Right lobe of liver (tissue), 6 donors: ENCODE results near the gene UGT3A2. TPM values are rescaled to one million over a fixed set of nuclear protein-coding genes. Genes with fewer than 3 reads are reported as not detected.

ENCODE experiments used
- ATAC-seq, 4 donors: fragments of 200-7000 bp; cut with Tn5 transposase; one replicate each; pipeline ENCODE4 v1.9.1; 2020; ENCODE audit warnings: mild to moderate bottlenecking in 4 of 4, moderate library complexity in 4 of 4
- DNase-seq, 3 donors: peaks; one replicate each; pipeline ENCODE4 v3.0.0-alpha.2; 2020
- H3K27ac ChIP-seq, 3 donors: fragments of 200-600 bp; one replicate each; pipeline ENCODE4 v1.8.0; 2022
- H3K27me3 ChIP-seq, 2 donors: fragments of 200-600 bp; one replicate each; pipeline ENCODE4 v1.8.0; 2022
- H3K36me3 ChIP-seq, 4 donors: fragments of 200-600 bp; sonication (generic) in 1 of 4; one replicate each; pipeline versions ENCODE4 v1.5.1 to v1.8.0; 2017 to 2022; ENCODE audit warnings: control low read depth in 1 of 4
- H3K4me1 ChIP-seq, 4 donors: fragments of 200-600 bp; sonication (generic) in 1 of 4; one replicate each; pipeline versions ENCODE4 v1.5.1 to v1.8.0; 2017 to 2022; ENCODE audit warnings: control low read depth in 1 of 4
- H3K4me3 ChIP-seq, 3 donors: fragments of 200-600 bp; one replicate each; pipeline ENCODE4 v1.8.0; 2022
- H3K9me3 ChIP-seq, 4 donors: fragments of 200-600 bp; sonication (generic) in 1 of 4; one replicate each; pipeline versions ENCODE4 v1.5.1 to v1.8.0; 2017 to 2022; ENCODE audit warnings: control low read depth in 1 of 4
- CTCF ChIP-seq, 4 donors: fragments of 200-600 bp in 3 of 4; fragments of 450-650 bp in 1 of 4; IDR thresholded peaks; one replicate each; pipeline versions ENCODE4 v1.5.1 to v1.8.0; 2016 to 2022; ENCODE audit warnings: antibody characterized with exemption in 4 of 4, mild to moderate bottlenecking in 2 of 4
- POLR2A ChIP-seq: fragments of 450-650 bp; IDR thresholded peaks from one replicate; pipeline ENCODE4 v1.6.1; 2017; ENCODE audit warnings: antibody characterized with exemption, mild to moderate bottlenecking
- WGBS: methylation state at CpG from one replicate; pipeline ENCODE4 v1.1.6; 2018; ENCODE audit warnings: low coverage, low lambda C conversion rate; ENCODE audit not compliant: insufficient coverage; ENCODE audit errors: missing lambda C conversion rate; 5-methylcytosine and 5-hydroxymethylcytosine counted together
- intact Hi-C, 2 donors: fragments of 100-400 bp; cut with DNase I; formaldehyde crosslinking; loops; one replicate each; pipeline versions ENCODE4 v1.11.2 to v1.14.1; 2022
- total RNA-seq, 6 experiments: library from RNA; depleted of rRNA in 2 of 6; stranded (reverse); fragments of >200 nt in 2 of 6; fragmentation: NEBNext Ultra II Directional in 3 of 6; extraction: Animal tissue kit (Norgen Biotek cat#: 25700) in 3 of 6; gene quantifications; one replicate each; pipeline versions ENCODE4 v1.1.0 to v1.2.4, GENCODE V29; 2016 to 2023
- donor health status: DM: no; HTN: yes; CAD: no.
- donor health status: DM: no; HTN: no; CAD: no.
- donor health status: DM: no; HTN: no; CAD: no.
- donor health status: DM: no; HTN: yes; CAD: no.
- donor health status: DM: no; HTN: yes; CAD: no.

UGT3A2 gene
- total RNA-seq, 6 experiments from 2014 or later = 0.43 to 1.0 TPM; not detected in 4

- no peak overlapping the region for H3K27ac ChIP-seq
- no peak overlapping the region for H3K4me3 ChIP-seq
- 66% methylated on average over 4 of the region's 5 CpGs for WGBS
- no peaks in the 10 kb centered on the region for H3K27me3 ChIP-seq
- no peaks in the 10 kb centered on the region for H3K9me3 ChIP-seq
- DNase-seq = no peak
- no peaks in the 10 kb centered on the region for H3K4me1 ChIP-seq
- no peaks in the 10 kb centered on the region for H3K36me3 ChIP-seq
- ATAC-seq = peak in 1 of 4 donors; percentile 11
- intact Hi-C loops = no loop called here
- TF ChIP-seq POLR2A = no peak
- TF ChIP-seq CTCF (IDR thresholded peaks at IDR 0.05) = no peak
These were observed 10.3 kb downstream of the UGT3A2 start for GRCh38 chr5:36056422-36056821.

- H3K9me3 ChIP-seq = no peaks in the 10 kb centered on the region
- no peak overlapping the region for H3K4me3 ChIP-seq
- H3K36me3 ChIP-seq = no peaks in the 10 kb centered on the region
- DNase-seq (no peak), ATAC-seq (peak in 1 of 4 donors; percentile 21)
- no peak for TF ChIP-seq POLR2A
- TF ChIP-seq CTCF (IDR thresholded peaks at IDR 0.05) = no peak
- H3K4me1 ChIP-seq = no peaks in the 10 kb centered on the region
- intact Hi-C loops = no loop called here
- H3K27me3 ChIP-seq = no peaks in the 10 kb centered on the region
- H3K27ac ChIP-seq = no peak overlapping the region
- WGBS = 78% methylated on average over 5 of the region's 5 CpGs
These were observed 10.7 kb downstream of the UGT3A2 start for GRCh38 chr5:36055984-36056383.

- intact Hi-C loops = no loop called here
- no peak for DNase-seq
- 65% methylated on average over 2 of the region's 3 CpGs for WGBS
- Histone ChIP-seq H3K4me1 (no peaks in the 10 kb centered on the region), H3K36me3 (no peaks in the 10 kb centered on the region), H3K4me3 (no peak overlapping the region), H3K27ac (no peak overlapping the region), H3K9me3 (no peaks in the 10 kb centered on the region), H3K27me3 (no peaks in the 10 kb centered on the region)
- no peak for ATAC-seq
- TF ChIP-seq POLR2A (no peak), CTCF (IDR thresholded peaks at IDR 0.05) (no peak)
These were observed 12.0 kb downstream of the UGT3A2 start for GRCh38 chr5:36054647-36055046.

- Histone ChIP-seq H3K4me1 (no peaks in the 10 kb centered on the region), H3K36me3 (no peaks in the 10 kb centered on the region), H3K4me3 (no peak overlapping the region), H3K9me3 (no peaks in the 10 kb centered on the region), H3K27me3 (no peaks in the 10 kb centered on the region), H3K27ac (no peak overlapping the region)
- TF ChIP-seq CTCF (IDR thresholded peaks at IDR 0.05) (no peak), POLR2A (no peak)
- DNase-seq (no peak), ATAC-seq (no peak)
- intact Hi-C loops = no loop called here
These were observed 14.1 kb downstream of the UGT3A2 start for GRCh38 chr5:36052538-36052937.

GRCh38 chr5:36049949-36050348 lies 16.7 kb downstream of the UGT3A2 start:
- intact Hi-C loops = no loop called here
- no peaks in the 10 kb centered on the region for H3K27me3 ChIP-seq
- no peak for TF ChIP-seq CTCF (IDR thresholded peaks at IDR 0.05)
- no peak for TF ChIP-seq POLR2A
- no peaks in the 10 kb centered on the region for H3K4me1 ChIP-seq
- no peaks in the 10 kb centered on the region for H3K9me3 ChIP-seq
- H3K36me3 ChIP-seq = no peaks in the 10 kb centered on the region
- no peak overlapping the region for H3K4me3 ChIP-seq
- WGBS = 69% methylated on average over 4 of the region's 4 CpGs
- DNase-seq = no peak
- no peak overlapping the region for H3K27ac ChIP-seq
- no peak for ATAC-seq
